ENCODE measurements around the gene SLC2A4.

Gene SLC2A4

DNA sequence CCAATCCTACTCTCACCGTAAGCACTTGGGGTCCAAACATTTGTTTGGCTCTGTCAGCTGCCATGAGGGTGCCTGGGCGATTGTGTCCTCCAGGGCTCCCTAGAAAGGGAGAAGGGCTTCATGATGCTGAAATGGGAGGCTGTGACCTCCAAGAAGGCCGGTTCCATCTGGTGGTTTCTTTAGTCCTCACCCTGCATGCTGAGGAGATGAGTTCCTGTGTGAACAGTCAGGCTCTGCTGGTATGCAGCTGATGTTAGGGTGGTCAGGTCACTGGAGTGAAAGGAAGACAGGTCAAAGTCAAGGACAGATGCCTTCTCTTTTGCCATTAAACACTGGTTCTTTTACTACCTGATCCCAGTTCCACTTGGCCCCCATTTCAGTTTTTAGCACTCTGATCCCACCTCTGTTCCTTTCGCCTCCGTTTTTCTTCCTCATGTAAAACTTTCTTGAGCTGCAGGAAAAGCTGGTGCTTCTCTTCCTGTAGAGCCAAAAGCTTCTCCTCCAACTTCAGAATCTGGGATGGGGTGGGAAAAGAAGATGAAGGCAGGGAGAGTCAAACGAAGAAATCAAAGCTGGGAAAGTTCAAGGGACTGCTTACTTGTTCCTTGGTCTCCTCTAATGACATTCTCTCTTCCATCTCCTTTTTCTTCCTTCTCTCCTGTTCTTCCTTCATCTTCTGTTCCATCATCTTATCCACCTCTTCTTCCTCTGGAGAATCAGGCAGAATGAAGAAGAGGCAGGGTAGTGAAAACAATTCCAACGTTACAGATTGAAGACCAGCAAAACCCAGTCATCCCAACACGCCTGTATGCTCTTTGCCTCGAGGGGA, 32.6 kb downstream of the SLC2A4 start:
- Histone ChIP-seq H2BK12ac (ENCODE audit: low read length in 2 of 2) (no peak overlapping the region), H2AK5ac (ENCODE audit: low read length, severe bottlenecking) (no peak overlapping the region), H2AFZ (ENCODE audit: low read depth, low read length) (no peak overlapping the region), H3K4me3 (ENCODE audit: insufficient read depth in 1 of 2, low read depth in 1 of 2, low read length in 2 of 2) (peak overlapping the region; percentile 77 to 95), H3K79me1 (replicated peaks; ENCODE audit: low read length, poor library complexity, severe bottlenecking) (peaks cover 12% of the 10 kb centered on the region), H3K23ac (ENCODE audit: low read length in 2 of 2) (no peak overlapping the region), H3K9ac (ENCODE audit: low read length) (peak overlapping the region; percentile 91), H3K27ac (ENCODE audit: low read length, poor library complexity, severe bottlenecking) (no peak overlapping the region), H2BK120ac (ENCODE audit: low read depth, low read length) (no peak overlapping the region), H2BK15ac (ENCODE audit: low read depth, poor library complexity, severe bottlenecking) (no peak overlapping the region), H3K36me3 (ENCODE audit: control insufficient read depth in 1 of 2, insufficient read depth in 2 of 2, low read depth in 1 of 2, low read length in 2 of 2) (peaks cover 73 to 78% of the 10 kb centered on the region in 2 experiments), H4K91ac (ENCODE audit: low read length) (no peak overlapping the region), H3K14ac (ENCODE audit: low read length in 2 of 2) (no peak overlapping the region), H3K4me2 (ENCODE audit: low read length, poor library complexity, severe bottlenecking) (peak overlapping the region; percentile 31), H4K8ac (ENCODE audit: low read length) (no peak overlapping the region), H3K27me3 (ENCODE audit: control insufficient read depth in 1 of 2, insufficient read depth in 1 of 2, low read length in 2 of 2) (no peaks in the 10 kb centered on the region), H3K4ac (ENCODE audit: low read depth in 1 of 2, low read length in 2 of 2) (no peak overlapping the region), H3K18ac (ENCODE audit: low read depth in 1 of 2, low read length in 2 of 2) (no peak overlapping the region), H3K9me3 (ENCODE audit: control insufficient read depth, low read length) (no peaks in the 10 kb centered on the region), H3K4me1 (ENCODE audit: control insufficient read depth, insufficient read depth, low read depth, low read length) (peaks cover 20% of the 10 kb centered on the region), H2BK5ac (ENCODE audit: low read depth, low read length, poor library complexity, severe bottlenecking) (no peak overlapping the region)
- WGBS, result 39% methylated on average over 6 of the region's 9 CpGs
- DNase-seq, result peak; percentile 34

DNA sequence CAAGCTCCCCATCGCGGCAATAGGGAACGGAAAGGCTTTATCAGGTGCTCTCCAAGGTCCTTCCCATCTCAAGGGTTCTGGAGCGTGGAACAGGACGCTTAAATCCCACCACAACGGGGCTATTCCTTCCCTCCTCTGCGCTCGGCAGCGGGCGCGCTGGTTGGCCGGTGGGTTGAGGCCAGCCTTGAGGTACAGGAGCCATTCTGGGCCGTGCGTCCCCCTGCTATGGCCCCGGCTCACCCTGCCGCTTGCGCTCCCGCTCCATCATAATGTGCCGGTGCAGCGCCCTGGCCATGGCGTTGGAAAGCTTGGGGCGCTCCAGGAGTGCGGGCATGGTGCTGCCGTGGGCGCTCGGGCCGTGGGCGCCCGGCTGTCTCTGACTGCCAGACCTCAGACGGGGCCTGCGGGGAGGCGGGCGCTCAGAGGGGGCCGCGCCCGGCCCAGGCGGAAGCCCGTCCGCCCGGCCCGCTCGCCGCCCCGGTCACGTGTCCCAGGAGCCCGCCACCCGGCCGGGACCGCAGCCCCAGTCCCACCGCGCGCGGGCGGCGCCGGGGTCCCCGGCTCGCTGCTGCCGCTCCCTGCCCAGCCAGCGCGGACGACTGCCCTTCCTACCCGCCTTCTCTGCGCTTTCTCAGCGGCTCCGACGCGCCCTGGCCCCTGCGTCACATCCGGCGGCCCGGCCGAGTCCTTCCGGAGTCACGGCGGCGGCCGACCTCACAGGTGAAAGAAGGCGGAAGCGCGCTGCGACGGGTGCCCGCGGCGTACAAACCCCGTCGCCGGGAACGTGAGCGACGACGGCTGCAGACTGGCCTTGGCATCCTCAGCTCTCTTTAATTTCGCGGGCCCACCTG, 33.4 kb downstream of the SLC2A4 start, which contains the start of gene GPS2:
Gene GPS2, minus strand, starts transcription at position 642 of the 851 bp plus-strand sequence. Its CDS starts 308 bp downstream, at position 334.
- Histone ChIP-seq H4K91ac (ENCODE audit: low read length) (peak within 1 kb of the TSS; percentile 88), H3K27me3 (ENCODE audit: control insufficient read depth in 1 of 2, insufficient read depth in 1 of 2, low read length in 2 of 2) (no peaks in the 10 kb centered on the region), H3K9ac (ENCODE audit: low read length) (peak within 1 kb of the TSS; percentile 91), H2BK12ac (ENCODE audit: low read length in 2 of 2) (no peak within 1 kb of the TSS), H2BK120ac (ENCODE audit: low read depth, low read length) (peak within 1 kb of the TSS; percentile 57), H3K23ac (ENCODE audit: low read length in 2 of 2) (peak within 1 kb of the TSS; percentile 24 to 65), H3K79me1 (replicated peaks; ENCODE audit: low read length, poor library complexity, severe bottlenecking) (peaks cover 12% of the 10 kb centered on the region), H3K18ac (ENCODE audit: low read depth in 1 of 2, low read length in 2 of 2) (peak within 1 kb of the TSS; percentile 85 to 86), H3K4me2 (ENCODE audit: low read length, poor library complexity, severe bottlenecking) (peak within 1 kb of the TSS; percentile 76), H3K4ac (ENCODE audit: low read depth in 1 of 2, low read length in 2 of 2) (peak within 1 kb of the TSS; percentile 92 to 97), H2AK5ac (ENCODE audit: low read length, severe bottlenecking) (peak within 1 kb of the TSS; percentile 50), H3K4me1 (ENCODE audit: control insufficient read depth, insufficient read depth, low read depth, low read length) (peaks cover 15% of the 10 kb centered on the region), H3K4me3 (ENCODE audit: insufficient read depth in 1 of 2, low read depth in 1 of 2, low read length in 2 of 2) (peak within 1 kb of the TSS; percentile 77 to 95), H3K36me3 (ENCODE audit: control insufficient read depth in 1 of 2, insufficient read depth in 2 of 2, low read depth in 1 of 2, low read length in 2 of 2) (peaks cover 69 to 73% of the 10 kb centered on the region in 2 experiments), H4K8ac (ENCODE audit: low read length) (peak within 1 kb of the TSS; percentile 98), H3K14ac (ENCODE audit: low read length in 2 of 2) (peak within 1 kb of the TSS in 1 of 2 experiments; percentile 21), H3K9me3 (ENCODE audit: control insufficient read depth, low read length) (no peaks in the 10 kb centered on the region), H2BK15ac (ENCODE audit: low read depth, poor library complexity, severe bottlenecking) (peak within 1 kb of the TSS; percentile 78), H2BK5ac (ENCODE audit: low read depth, low read length, poor library complexity, severe bottlenecking) (peak within 1 kb of the TSS; percentile 63), H3K27ac (ENCODE audit: low read length, poor library complexity, severe bottlenecking) (peak within 1 kb of the TSS; percentile 62), H2AFZ (ENCODE audit: low read depth, low read length) (peak within 1 kb of the TSS; percentile 65)
- WGBS, result under 1% methylated on average over 72 of the region's 95 CpGs
- peak; percentile 80 for DNase-seq

DNA sequence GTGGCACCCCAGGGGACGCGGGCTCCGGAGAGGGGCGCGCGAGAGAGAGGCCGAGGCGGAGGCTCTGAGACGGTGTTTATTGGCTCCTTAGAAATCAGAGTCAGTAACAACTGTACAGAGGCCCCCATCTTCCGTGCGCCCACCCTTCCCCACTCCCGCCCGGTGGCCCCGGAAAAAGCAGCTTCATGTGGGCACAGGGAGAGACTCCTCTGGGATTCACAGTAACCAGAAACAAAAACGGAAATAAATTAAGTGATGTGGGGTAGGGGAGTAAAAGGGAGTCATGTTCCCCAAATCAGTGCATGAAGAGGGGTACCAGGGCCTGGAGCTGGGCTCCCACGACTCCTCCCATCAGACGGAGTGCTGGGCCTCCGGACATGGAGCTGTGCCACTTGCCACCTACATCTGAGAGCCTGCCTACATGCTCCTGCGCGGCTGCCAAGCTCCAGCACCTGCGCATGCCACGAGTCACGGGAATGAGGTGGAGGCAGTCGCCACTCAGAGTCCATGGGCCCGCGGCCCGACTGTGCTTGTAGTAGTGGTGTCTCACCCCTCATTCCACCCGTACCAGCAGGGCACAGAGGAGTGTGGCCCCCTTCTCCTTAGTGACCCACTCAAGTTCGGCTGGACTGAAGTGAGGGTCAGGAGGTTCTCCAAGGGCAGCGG, 34.2 kb downstream of the SLC2A4 start:
- H2AFZ ChIP-seq (ENCODE audit: low read depth, low read length), result peak overlapping the region; percentile 65
- H4K8ac ChIP-seq (ENCODE audit: low read length), result peak overlapping the region; percentile 98
- peak overlapping the region; percentile 88 for H4K91ac ChIP-seq (ENCODE audit: low read length)
- H3K23ac ChIP-seq (ENCODE audit: low read length in 2 of 2), result peak overlapping the region in 1 of 2 experiments; percentile 65
- peaks cover 73 to 74% of the 10 kb centered on the region in 2 experiments for H3K36me3 ChIP-seq (ENCODE audit: control insufficient read depth in 1 of 2, insufficient read depth in 2 of 2, low read depth in 1 of 2, low read length in 2 of 2)
- peak overlapping the region; percentile 62 for H3K27ac ChIP-seq (ENCODE audit: low read length, poor library complexity, severe bottlenecking)
- H3K9ac ChIP-seq (ENCODE audit: low read length), result peak overlapping the region; percentile 91
- peak overlapping the region; percentile 78 for H2BK15ac ChIP-seq (ENCODE audit: low read depth, poor library complexity, severe bottlenecking)
- peak overlapping the region; percentile 57 for H2BK120ac ChIP-seq (ENCODE audit: low read depth, low read length)
- H3K4me1 ChIP-seq (ENCODE audit: control insufficient read depth, insufficient read depth, low read depth, low read length), result peaks cover 15% of the 10 kb centered on the region
- H3K9me3 ChIP-seq (ENCODE audit: control insufficient read depth, low read length), result no peaks in the 10 kb centered on the region
- H3K18ac ChIP-seq (ENCODE audit: low read depth in 1 of 2, low read length in 2 of 2), result peak overlapping the region; percentile 85 to 86
- H3K14ac ChIP-seq (ENCODE audit: low read length in 2 of 2), result peak overlapping the region in 1 of 2 experiments; percentile 21
- H2BK12ac ChIP-seq (ENCODE audit: low read length in 2 of 2), result no peak overlapping the region
- H2BK5ac ChIP-seq (ENCODE audit: low read depth, low read length, poor library complexity, severe bottlenecking), result peak overlapping the region; percentile 63
- H2AK5ac ChIP-seq (ENCODE audit: low read length, severe bottlenecking), result peak overlapping the region; percentile 50
- peak overlapping the region; percentile 92 to 97 for H3K4ac ChIP-seq (ENCODE audit: low read depth in 1 of 2, low read length in 2 of 2)
- peaks cover 12% of the 10 kb centered on the region for H3K79me1 ChIP-seq (replicated peaks; ENCODE audit: low read length, poor library complexity, severe bottlenecking)
- 66% methylated on average over 30 of the region's 30 CpGs for WGBS
- no peak for DNase-seq
- no peaks in the 10 kb centered on the region for H3K27me3 ChIP-seq (ENCODE audit: control insufficient read depth in 1 of 2, insufficient read depth in 1 of 2, low read length in 2 of 2)
- H3K4me3 ChIP-seq (ENCODE audit: insufficient read depth in 1 of 2, low read depth in 1 of 2, low read length in 2 of 2), result peak overlapping the region; percentile 77 to 95
- peak overlapping the region; percentile 76 for H3K4me2 ChIP-seq (ENCODE audit: low read length, poor library complexity, severe bottlenecking)

All from mesenchymal stem cell (in vitro differentiated cells and primary cell).